CD4-positive, alpha-beta T cell treated with Interleukin-2 at 100 ng/mL for 4 hours (primary cell): ENCODE results near the gene BTG2.
"Not testable (repeated sequence)": the region's sequence is repeated elsewhere in the genome, so short reads cannot be mapped to it uniquely, and the experiment has no call there.

ENCODE experiments used
- DNase-seq: peaks from one replicate; pipeline ENCODE4 v3.0.0-alpha.2; 2020; ENCODE audit warnings: low spot score

Gene BTG2

GRCh38 chr1:203295796-203296195 is 9.5 kb upstream of the BTG2 start:
- no peak for DNase-seq

- no peak for DNase-seq
Observed at GRCh38 chr1:203296460-203297073, 8.8 kb upstream of the BTG2 start.

- DNase-seq, result no peak
Observed at GRCh38 chr1:203299169-203299568, 6.2 kb upstream of the BTG2 start.

- DNase-seq, result not testable (repeated sequence)
Observed at GRCh38 chr1:203299719-203300429, 5.4 kb upstream of the BTG2 start.

GRCh38 chr1:203300441-203301330 is 4.6 kb upstream of the BTG2 start:
- DNase-seq, result no peak

- DNase-seq, result no peak
Observed at GRCh38 chr1:203301331-203301668, 4.0 kb upstream of the BTG2 start.

GRCh38 chr1:203302456-203302855 is 2.9 kb upstream of the BTG2 start:
- no peak for DNase-seq

- no peak for DNase-seq
Observed at GRCh38 chr1:203302894-203303293, 2.4 kb upstream of the BTG2 start.

GRCh38 chr1:203304391-203304918 is 864 bp upstream of the BTG2 start:
- no peak for DNase-seq

GRCh38 chr1:203305809-203306088 is 430 bp downstream of the BTG2 start:
- no peak for DNase-seq

- peak; percentile 59 for DNase-seq
Observed at GRCh38 chr1:203306089-203306964, 1.0 kb downstream of the BTG2 start.

GRCh38 chr1:203306965-203307541 is 1.7 kb downstream of the BTG2 start:
- DNase-seq, result peak; percentile 45

- no peak for DNase-seq
Observed at GRCh38 chr1:203307641-203308126, 2.4 kb downstream of the BTG2 start.

- no peak for DNase-seq
Observed at GRCh38 chr1:203308328-203308922, 3.1 kb downstream of the BTG2 start.

GRCh38 chr1:203308923-203309331 is 3.6 kb downstream of the BTG2 start:
- peak; percentile 45 for DNase-seq

GRCh38 chr1:203311368-203312301 is 6.3 kb downstream of the BTG2 start:
- DNase-seq, result no peak

- DNase-seq, result not testable (repeated sequence)
Observed at GRCh38 chr1:203314025-203314759, 8.9 kb downstream of the BTG2 start.

- DNase-seq, result no peak
Observed at GRCh38 chr1:203316626-203317093, 11.3 kb downstream of the BTG2 start.
